ENCODE measurements around the gene RHEB.

RHEB gene

DNA sequence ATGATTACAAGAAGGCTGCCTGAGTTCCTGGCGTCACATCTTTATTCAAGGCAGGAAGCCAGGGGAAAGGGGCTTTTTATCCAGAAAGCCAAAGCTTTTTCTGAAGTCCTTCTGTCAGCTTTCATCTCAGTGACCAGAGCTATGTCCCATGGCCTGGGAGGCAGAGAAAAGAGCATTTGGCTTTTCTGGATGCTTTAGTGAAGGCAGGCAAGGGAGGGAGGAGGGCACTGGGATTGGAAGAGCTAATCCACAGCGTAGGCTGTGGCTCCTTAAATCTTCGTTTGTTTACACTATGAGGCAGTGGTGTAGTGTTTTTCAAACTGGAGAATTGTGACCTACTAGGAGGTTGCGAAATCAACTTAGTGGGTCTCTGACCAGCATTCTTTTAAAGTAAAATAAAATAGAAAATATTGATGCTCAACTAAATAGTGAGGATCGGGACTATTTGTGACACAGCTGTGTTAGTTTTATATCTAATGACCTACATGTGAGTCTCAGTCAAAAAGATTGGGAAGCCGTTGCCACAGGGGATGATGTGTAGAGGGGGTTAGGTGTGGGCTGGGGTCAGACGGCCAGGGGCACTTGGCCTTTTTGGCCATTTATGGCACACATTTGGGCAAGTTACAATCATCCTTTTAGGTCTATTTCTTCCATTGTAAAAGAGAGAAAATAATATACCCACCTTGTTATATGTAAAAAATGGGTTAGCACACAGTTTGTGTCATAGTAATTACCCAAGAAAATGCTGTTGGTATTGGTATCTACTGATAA lies 93.8 kb downstream of the RHEB start:
- peaks cover 3% of the 10 kb centered on the region for H3K27me3 ChIP-seq (ENCODE audit: insufficient read depth, low read length)
- no peak overlapping the region for H3K4me3 ChIP-seq (ENCODE audit: low read length)
- no peaks in the 10 kb centered on the region for H3K36me3 ChIP-seq (ENCODE audit: insufficient read depth, low read length)
- H3K9me3 ChIP-seq (ENCODE audit: low read length), result peaks cover 5% of the 10 kb centered on the region
- H3K4me1 ChIP-seq (ENCODE audit: insufficient read depth, low read length), result peaks cover 11% of the 10 kb centered on the region
- H2AFZ ChIP-seq (ENCODE audit: low read depth, low read length), result no peak overlapping the region

DNA sequence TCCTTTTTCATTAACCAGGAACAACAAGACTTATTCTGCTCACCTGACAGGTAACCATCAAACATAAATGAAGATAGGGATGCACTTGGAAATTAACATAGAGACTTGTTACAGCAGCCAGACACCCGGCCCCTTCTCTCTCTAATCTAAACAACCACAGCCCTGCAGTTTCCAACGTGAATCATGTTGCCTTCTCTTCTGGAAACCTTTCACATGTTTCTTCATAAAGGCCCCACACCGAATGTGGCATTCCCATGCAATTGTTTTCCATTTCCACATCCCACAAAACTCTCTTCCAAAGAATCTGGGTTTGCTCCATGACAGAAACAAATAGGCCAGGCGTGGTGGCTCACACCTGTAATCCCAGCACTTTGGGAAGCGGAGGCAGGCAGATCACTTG lies 94.9 kb downstream of the RHEB start:
- Histone ChIP-seq H3K9me3 (ENCODE audit: low read length) (peaks cover 5% of the 10 kb centered on the region), H3K4me3 (ENCODE audit: low read length) (no peak overlapping the region), H3K4me1 (ENCODE audit: insufficient read depth, low read length) (peaks cover 11% of the 10 kb centered on the region), H3K36me3 (ENCODE audit: insufficient read depth, low read length) (no peaks in the 10 kb centered on the region), H3K27me3 (ENCODE audit: insufficient read depth, low read length) (peaks cover 3% of the 10 kb centered on the region), H2AFZ (ENCODE audit: low read depth, low read length) (no peak overlapping the region)

DNA sequence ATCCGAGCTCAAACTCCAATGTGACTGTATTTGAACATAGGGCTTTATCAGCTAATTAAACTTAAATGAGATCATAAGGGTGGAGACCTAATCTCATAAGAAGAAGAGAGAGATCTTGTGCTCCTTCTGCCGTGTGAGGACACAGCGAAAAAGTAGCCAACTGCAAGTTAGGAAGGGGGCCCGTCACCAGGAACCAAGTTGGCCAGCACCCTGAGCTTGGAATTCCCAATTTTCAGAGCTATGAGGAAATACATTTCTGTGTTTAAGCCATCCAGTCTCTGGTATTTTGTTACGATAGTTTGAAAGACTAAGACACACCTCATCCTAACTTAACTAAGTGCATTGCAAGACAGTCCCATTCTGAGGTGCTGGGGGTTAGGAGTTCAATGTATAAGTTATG lies 95.8 kb downstream of the RHEB start:
- Histone ChIP-seq H3K4me1 (ENCODE audit: insufficient read depth, low read length) (peaks cover 8% of the 10 kb centered on the region), H3K36me3 (ENCODE audit: insufficient read depth, low read length) (no peaks in the 10 kb centered on the region), H2AFZ (ENCODE audit: low read depth, low read length) (no peak overlapping the region), H3K4me3 (ENCODE audit: low read length) (no peak overlapping the region), H3K27me3 (ENCODE audit: insufficient read depth, low read length) (peaks cover 3% of the 10 kb centered on the region), H3K9me3 (ENCODE audit: low read length) (peaks cover 5% of the 10 kb centered on the region)

- Histone ChIP-seq H2AFZ (ENCODE audit: low read depth, low read length) (no peak overlapping the region), H3K9me3 (ENCODE audit: low read length) (peaks cover 5% of the 10 kb centered on the region), H3K4me3 (ENCODE audit: low read length) (no peak overlapping the region), H3K36me3 (ENCODE audit: insufficient read depth, low read length) (no peaks in the 10 kb centered on the region), H3K4me1 (ENCODE audit: insufficient read depth, low read length) (peaks cover under 1% of the 10 kb centered on the region), H3K27me3 (ENCODE audit: insufficient read depth, low read length) (peaks cover 3% of the 10 kb centered on the region)
Measured at GRCh38 chr7:151423226-151423625, 96.5 kb downstream of the RHEB start.

- Histone ChIP-seq H2AFZ (ENCODE audit: low read depth, low read length) (no peak overlapping the region), H3K9me3 (ENCODE audit: low read length) (peaks cover 5% of the 10 kb centered on the region), H3K4me3 (ENCODE audit: low read length) (no peak overlapping the region), H3K36me3 (ENCODE audit: insufficient read depth, low read length) (no peaks in the 10 kb centered on the region), H3K27me3 (ENCODE audit: insufficient read depth, low read length) (peaks cover 3% of the 10 kb centered on the region), H3K4me1 (ENCODE audit: insufficient read depth, low read length) (no peaks in the 10 kb centered on the region)
Measured at GRCh38 chr7:151422212-151422611, 97.5 kb downstream of the RHEB start.

DNA sequence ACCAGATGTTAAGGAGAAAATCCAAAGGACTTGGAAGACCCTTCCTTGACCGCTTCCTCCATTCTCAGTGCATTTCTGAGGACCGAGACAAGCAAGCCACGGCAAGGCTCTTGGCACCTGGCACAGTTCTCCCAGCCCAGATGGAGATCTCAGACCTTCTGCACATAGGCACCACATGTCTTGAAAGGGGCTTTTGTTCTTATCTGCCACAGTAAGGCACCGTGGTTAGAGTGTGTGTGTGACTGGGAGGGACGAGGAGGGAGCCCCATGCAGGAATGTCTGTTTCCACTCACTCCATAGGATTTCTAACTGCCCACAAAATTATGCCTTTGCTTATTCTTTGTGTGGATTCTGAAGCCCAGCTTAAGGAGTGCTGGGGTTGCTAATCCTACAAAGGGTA lies 99.6 kb downstream of the RHEB start:
- H3K4me3 ChIP-seq (ENCODE audit: low read length), result no peak overlapping the region
- H3K27me3 ChIP-seq (ENCODE audit: insufficient read depth, low read length), result peaks cover 3% of the 10 kb centered on the region
- peaks cover 5% of the 10 kb centered on the region for H3K9me3 ChIP-seq (ENCODE audit: low read length)
- H3K36me3 ChIP-seq (ENCODE audit: insufficient read depth, low read length), result no peaks in the 10 kb centered on the region
- no peak overlapping the region for H2AFZ ChIP-seq (ENCODE audit: low read depth, low read length)
- peaks cover 12% of the 10 kb centered on the region for H3K4me1 ChIP-seq (ENCODE audit: insufficient read depth, low read length)

DNA sequence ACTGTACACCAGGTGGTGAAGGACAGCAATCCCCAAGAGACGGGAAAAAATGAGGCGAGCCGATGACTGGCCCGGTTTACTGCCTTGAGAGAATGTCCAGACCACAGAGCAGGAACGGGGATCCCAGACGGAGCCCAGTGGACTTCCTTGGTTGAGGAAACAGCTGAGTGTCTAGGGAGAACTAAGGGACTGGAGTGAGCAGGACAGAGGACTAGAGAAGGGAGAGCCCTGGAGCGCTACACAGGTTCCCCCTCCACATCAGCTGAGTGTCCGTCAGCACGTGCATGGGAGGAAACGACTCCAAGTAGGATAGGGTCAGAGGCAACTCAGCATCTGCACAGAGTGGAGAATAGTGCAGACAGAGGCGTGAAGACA lies 102.8 kb downstream of the RHEB start:
- no peaks in the 10 kb centered on the region for H3K36me3 ChIP-seq (ENCODE audit: insufficient read depth, low read length)
- H3K9me3 ChIP-seq (ENCODE audit: low read length), result peaks cover 4% of the 10 kb centered on the region
- H3K27me3 ChIP-seq (ENCODE audit: insufficient read depth, low read length), result peaks cover 2% of the 10 kb centered on the region
- H2AFZ ChIP-seq (ENCODE audit: low read depth, low read length), result no peak overlapping the region
- H3K4me3 ChIP-seq (ENCODE audit: low read length), result no peak overlapping the region
- peaks cover 12% of the 10 kb centered on the region for H3K4me1 ChIP-seq (ENCODE audit: insufficient read depth, low read length)

DNA sequence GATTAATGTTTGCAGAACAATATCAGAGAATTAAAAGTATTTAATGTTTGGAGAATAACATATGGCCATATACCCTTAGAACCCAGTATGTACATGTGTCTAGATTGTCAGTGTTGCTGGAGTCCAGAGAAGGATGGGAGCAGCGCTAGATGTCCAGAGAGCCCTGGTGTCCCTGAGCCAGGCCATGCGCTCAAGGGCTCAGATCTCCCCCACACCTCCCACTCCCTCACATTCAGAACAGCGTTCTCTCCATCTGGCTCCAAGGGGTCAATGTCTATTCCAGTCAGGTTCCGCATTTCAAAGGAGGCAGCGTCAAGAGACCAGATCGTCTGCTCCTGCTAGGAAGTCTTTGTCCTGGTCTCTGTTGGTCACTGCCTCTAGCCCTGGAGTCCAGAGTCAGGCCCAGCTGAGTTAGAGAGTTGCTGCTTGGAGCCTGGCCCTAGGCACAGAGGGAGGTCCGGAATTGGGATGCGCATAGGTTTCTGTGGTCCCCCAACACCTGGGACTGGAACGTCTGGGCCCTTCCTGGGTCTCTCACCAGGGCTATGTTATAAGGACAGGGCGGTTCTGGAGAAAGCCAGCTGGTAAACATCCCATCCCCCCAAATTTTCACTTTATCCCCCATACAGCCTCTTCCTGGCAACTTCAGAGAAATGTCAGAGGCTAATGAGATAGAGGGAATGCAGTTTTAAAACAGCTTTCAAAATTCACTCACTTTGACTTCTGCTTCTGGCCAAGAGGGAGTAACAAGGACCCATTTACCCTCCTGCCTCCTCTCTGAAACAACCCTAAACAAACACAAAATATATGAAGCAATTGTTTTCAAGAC lies 103.4 kb downstream of the RHEB start:
- Histone ChIP-seq H3K27me3 (ENCODE audit: insufficient read depth, low read length) (no peaks in the 10 kb centered on the region), H3K9me3 (ENCODE audit: low read length) (no peaks in the 10 kb centered on the region), H3K36me3 (ENCODE audit: insufficient read depth, low read length) (no peaks in the 10 kb centered on the region), H3K4me1 (ENCODE audit: insufficient read depth, low read length) (peaks cover 12% of the 10 kb centered on the region), H2AFZ (ENCODE audit: low read depth, low read length) (no peak overlapping the region), H3K4me3 (ENCODE audit: low read length) (no peak overlapping the region)
